Measurements from ENCODE around the gene ZNF436.
A peak's percentile ranks its signal among the peaks of the same experiment; 100 is the strongest.

Gene ZNF436

GRCh38 chr1:23366598-23366997, 3.0 kb downstream of the ZNF436 start:
- TF ChIP-seq, protein P1, sequence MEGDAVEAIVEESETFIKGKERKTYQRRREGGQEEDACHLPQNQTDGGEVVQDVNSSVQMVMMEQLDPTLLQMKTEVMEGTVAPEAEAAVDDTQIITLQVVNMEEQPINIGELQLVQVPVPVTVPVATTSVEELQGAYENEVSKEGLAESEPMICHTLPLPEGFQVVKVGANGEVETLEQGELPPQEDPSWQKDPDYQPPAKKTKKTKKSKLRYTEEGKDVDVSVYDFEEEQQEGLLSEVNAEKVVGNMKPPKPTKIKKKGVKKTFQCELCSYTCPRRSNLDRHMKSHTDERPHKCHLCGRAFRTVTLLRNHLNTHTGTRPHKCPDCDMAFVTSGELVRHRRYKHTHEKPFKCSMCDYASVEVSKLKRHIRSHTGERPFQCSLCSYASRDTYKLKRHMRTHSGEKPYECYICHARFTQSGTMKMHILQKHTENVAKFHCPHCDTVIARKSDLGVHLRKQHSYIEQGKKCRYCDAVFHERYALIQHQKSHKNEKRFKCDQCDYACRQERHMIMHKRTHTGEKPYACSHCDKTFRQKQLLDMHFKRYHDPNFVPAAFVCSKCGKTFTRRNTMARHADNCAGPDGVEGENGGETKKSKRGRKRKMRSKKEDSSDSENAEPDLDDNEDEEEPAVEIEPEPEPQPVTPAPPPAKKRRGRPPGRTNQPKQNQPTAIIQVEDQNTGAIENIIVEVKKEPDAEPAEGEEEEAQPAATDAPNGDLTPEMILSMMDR (conservative IDR thresholded peaks at IDR 0.05; ENCODE audit: low read depth, low read length), result no peak
- DNase-seq (ENCODE audit: low read depth), result no peak
- H3K4me3 ChIP-seq (ENCODE audit: low read depth, low read length), result peak overlapping the region; percentile 7

- no peak overlapping the region for H3K4me3 ChIP-seq (ENCODE audit: low read depth, low read length)
- TF ChIP-seq, protein P1 (conservative IDR thresholded peaks at IDR 0.05; ENCODE audit: low read depth, low read length), result no peak
- no peak for DNase-seq (ENCODE audit: low read depth)
These were observed 3.5 kb downstream of the ZNF436 start for GRCh38 chr1:23366146-23366545.

GRCh38 chr1:23362218-23362713, 7.4 kb downstream of the ZNF436 start:
- TF ChIP-seq, protein P1 (conservative IDR thresholded peaks at IDR 0.05; ENCODE audit: low read depth, low read length), result no peak
- no peak for DNase-seq (ENCODE audit: low read depth)
- no peak overlapping the region for H3K4me3 ChIP-seq (ENCODE audit: low read depth, low read length)

DNA sequence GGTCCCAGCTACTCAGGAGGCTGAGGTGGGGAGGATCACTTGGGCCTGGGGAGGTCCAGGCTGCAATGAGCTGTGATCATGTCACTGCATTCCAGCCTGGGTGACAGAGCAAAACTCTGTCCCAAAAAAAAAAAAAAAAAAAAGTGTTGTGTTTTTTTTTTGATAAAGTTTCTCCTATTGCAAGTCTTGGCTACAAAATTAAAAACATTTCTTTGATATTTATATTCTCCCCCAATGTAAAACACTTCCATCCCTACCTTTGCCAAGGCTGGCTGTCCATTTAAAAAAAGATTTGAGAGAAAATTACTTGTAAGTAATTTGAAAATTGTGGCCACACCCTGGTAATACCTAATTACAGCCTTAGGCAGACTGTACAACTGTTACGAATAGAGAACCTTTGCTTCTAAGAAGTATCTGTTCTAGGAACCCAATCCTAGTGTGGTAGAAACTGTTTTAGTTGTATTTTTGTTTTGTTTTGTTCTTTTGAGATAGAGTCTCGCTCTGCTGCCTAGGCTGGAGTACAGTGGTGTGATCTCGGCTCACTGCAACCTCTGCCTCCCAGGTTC, 11.2 kb downstream of the ZNF436 start:
- TF ChIP-seq, protein P1 (conservative IDR thresholded peaks at IDR 0.05; ENCODE audit: low read depth, low read length), result no peak
- DNase-seq (ENCODE audit: low read depth), result no peak
- H3K4me3 ChIP-seq (ENCODE audit: low read depth, low read length), result no peak overlapping the region

DNA sequence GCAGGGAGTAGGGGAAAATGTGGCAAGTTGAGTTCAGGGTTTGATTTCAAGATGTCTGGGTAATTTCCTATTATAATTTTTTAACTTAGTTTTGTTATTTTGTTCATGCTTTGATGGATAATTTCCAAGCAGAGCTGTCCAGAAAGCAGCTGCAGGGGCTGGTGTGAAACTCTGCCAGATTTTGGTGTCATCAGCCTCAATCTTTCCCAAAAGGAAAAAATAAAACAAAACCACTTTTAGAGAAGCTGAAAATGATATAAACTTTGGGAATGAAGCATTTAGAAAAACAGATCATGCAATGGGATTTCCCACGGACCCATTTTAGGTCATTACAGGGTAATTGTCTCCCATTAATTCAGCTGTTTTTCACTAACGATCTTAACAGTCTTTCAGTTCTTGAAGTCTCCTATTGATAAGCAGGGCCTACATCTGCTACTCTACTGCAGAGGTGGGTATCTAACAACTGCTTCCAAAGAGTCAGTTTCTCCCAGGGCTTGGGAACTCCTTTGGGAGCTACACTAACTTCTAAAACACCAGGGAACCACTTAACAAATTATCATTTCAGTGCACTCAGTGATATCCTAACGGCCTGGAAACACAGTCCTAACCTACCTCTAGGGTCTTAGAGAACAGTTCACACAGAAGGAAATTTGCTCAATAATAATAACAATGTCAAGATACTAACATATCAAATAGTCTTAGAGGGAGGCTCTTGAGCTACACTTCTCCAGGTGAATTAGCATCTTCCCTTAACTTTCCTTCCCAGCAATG, 12.3 kb downstream of the ZNF436 start:
- TF ChIP-seq, protein P1 (conservative IDR thresholded peaks at IDR 0.05; ENCODE audit: low read depth, low read length), result no peak
- DNase-seq (ENCODE audit: low read depth), result no peak
- no peak overlapping the region for H3K4me3 ChIP-seq (ENCODE audit: low read depth, low read length)

GRCh38 chr1:23356471-23357137, 13.0 kb downstream of the ZNF436 start:
- H3K4me3 ChIP-seq (ENCODE audit: low read depth, low read length), result no peak overlapping the region
- no peak for DNase-seq (ENCODE audit: low read depth)
- TF ChIP-seq, protein P1 (conservative IDR thresholded peaks at IDR 0.05; ENCODE audit: low read depth, low read length), result no peak

Measured in choroid plexus epithelial cell (primary cell).